Loucy (cell line): ENCODE data around the gene PPP2R5B.

Source experiments
- CTCF ChIP-seq: fragments of 200-600 bp; sonication (generic); conservative IDR thresholded peaks from 2 replicates; pipeline ENCODE4 v1.5.1; 2014; ENCODE audit warnings: mild to moderate bottlenecking, antibody characterized with exemption, low read length
- EZH2phosphoT487 ChIP-seq: fragments of 200-600 bp; IDR thresholded peaks from 2 replicates; pipeline ENCODE4 v1.6.1; 2018; ENCODE audit warnings: antibody characterized with exemption, mild to moderate bottlenecking, moderate library complexity, borderline replicate concordance

- TF ChIP-seq CTCF (no peak), EZH2phosphoT487 (no peak)
Observed at GRCh38 chr11:64963072-64963631, 38.7 kb downstream of the PPP2R5B start.
